ENCODE measurements around the gene HHAT.

Gene HHAT

GRCh38 chr1:210328746-210329503, at the start of gene HHAT:
HHAT (plus strand) TSS chr1:210328902; CDS start chr1:210348976, 20,074 bp downstream.
- Mint-ChIP-seq H3K36me3 (peaks cover 11% of the 10 kb centered on the region), H3K4me1 (peaks cover 37% of the 10 kb centered on the region), H3K4me3 (peak within 1 kb of the TSS; percentile 93), H3K9me3 (no peaks in the 10 kb centered on the region), H3K27ac (peak within 1 kb of the TSS; percentile 97)
- DNase-seq (ENCODE audit: low spot score in 2 of 2): peak; percentile 53 to 83
- ATAC-seq: peak; percentile 43

DNA sequence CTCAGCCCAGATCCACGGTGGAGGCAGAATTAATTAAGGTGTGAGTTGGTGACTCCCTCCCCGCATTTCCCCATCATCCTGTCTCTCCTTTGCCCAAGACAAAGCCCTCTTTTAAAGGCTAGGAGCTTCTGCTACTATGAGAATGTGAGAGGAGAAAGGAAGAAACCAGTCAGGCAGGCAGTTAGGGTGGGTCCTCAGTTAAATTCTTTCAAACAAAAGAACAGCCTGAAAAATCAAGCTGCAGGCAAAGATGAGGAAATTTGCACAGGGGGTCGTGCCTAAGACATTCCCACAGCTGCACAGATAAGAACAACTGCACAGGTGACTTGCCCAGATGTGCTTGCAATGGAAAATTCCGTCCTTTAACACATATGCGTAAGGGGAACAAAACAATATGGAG, 48.5 kb upstream of the HHAT start:
- no peaks in the 10 kb centered on the region for H3K36me3 Mint-ChIP-seq
- H3K27ac Mint-ChIP-seq: no peak overlapping the region
- H3K9me3 Mint-ChIP-seq: peaks cover 18% of the 10 kb centered on the region
- no peaks in the 10 kb centered on the region for H3K4me1 Mint-ChIP-seq
- ATAC-seq: no peak
- no peak overlapping the region for H3K4me3 Mint-ChIP-seq
- no peak for DNase-seq (ENCODE audit: low spot score in 2 of 2)

DNA sequence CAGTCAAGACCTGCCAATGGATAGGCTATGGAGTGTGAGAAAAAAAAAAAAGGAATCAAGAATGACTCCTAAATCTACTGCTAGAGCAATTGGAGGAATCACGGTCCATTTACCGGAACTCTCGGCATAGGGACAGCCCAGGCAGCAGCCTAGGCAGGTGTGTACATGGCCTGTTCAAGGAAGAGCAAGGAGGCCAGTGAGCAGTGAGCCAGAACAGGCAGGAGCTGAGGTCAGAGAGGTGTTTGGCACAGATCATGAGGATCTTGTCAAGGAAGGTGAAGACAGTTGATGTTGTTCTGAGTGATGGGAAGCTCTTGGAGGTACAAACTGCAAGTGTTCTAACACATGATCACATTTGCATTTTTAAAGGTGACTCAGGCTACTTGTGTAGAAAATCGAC, 40.6 kb upstream of the HHAT start:
- no peak for ATAC-seq
- no peak for DNase-seq (ENCODE audit: low spot score in 2 of 2)
- Mint-ChIP-seq H3K4me3 (no peak overlapping the region), H3K27ac (no peak overlapping the region), H3K4me1 (no peaks in the 10 kb centered on the region), H3K9me3 (no peaks in the 10 kb centered on the region), H3K36me3 (no peaks in the 10 kb centered on the region)

- Mint-ChIP-seq H3K4me3 (no peak overlapping the region), H3K9me3 (no peaks in the 10 kb centered on the region), H3K36me3 (no peaks in the 10 kb centered on the region), H3K4me1 (no peaks in the 10 kb centered on the region), H3K27ac (no peak overlapping the region)
- DNase-seq (ENCODE audit: low spot score in 2 of 2) (no peak), ATAC-seq (no peak)
Measured at GRCh38 chr1:210289248-210289647, 39.5 kb upstream of the HHAT start.

- Mint-ChIP-seq H3K36me3 (no peaks in the 10 kb centered on the region), H3K27ac (no peak overlapping the region), H3K4me3 (no peak overlapping the region), H3K4me1 (no peaks in the 10 kb centered on the region), H3K9me3 (no peaks in the 10 kb centered on the region)
- no peak for ATAC-seq
- DNase-seq (ENCODE audit: low spot score in 2 of 2): no peak
Measured at GRCh38 chr1:210291081-210291764, 37.5 kb upstream of the HHAT start.

GRCh38 chr1:210291786-210292230, 36.9 kb upstream of the HHAT start:
- Mint-ChIP-seq H3K4me1 (no peaks in the 10 kb centered on the region), H3K4me3 (peak overlapping the region; percentile 39), H3K36me3 (no peaks in the 10 kb centered on the region), H3K27ac (no peak overlapping the region), H3K9me3 (no peaks in the 10 kb centered on the region)
- ATAC-seq (no peak), DNase-seq (ENCODE audit: low spot score in 2 of 2) (no peak)

GRCh38 chr1:210292231-210292871, 36.4 kb upstream of the HHAT start:
- peak overlapping the region; percentile 39 for H3K4me3 Mint-ChIP-seq
- ATAC-seq: peak; percentile 69

GRCh38 chr1:210293171-210293607, 35.5 kb upstream of the HHAT start:
- H3K4me3 Mint-ChIP-seq: peak overlapping the region; percentile 39
- no peak for DNase-seq (ENCODE audit: low spot score in 2 of 2)

More at GRCh38 chr1:210292231-210292871, 36.4 kb upstream of the HHAT start:
- Mint-ChIP-seq H3K4me1 (no peaks in the 10 kb centered on the region), H3K36me3 (no peaks in the 10 kb centered on the region), H3K9me3 (no peaks in the 10 kb centered on the region), H3K27ac (no peak overlapping the region)
- peak; percentile 20 to 51 for DNase-seq (ENCODE audit: low spot score in 2 of 2)

GRCh38 chr1:210294999-210295745, 33.5 kb upstream of the HHAT start:
- Mint-ChIP-seq H3K36me3 (no peaks in the 10 kb centered on the region), H3K4me1 (no peaks in the 10 kb centered on the region), H3K4me3 (no peak overlapping the region), H3K27ac (no peak overlapping the region), H3K9me3 (no peaks in the 10 kb centered on the region)
- ATAC-seq (no peak), DNase-seq (ENCODE audit: low spot score in 2 of 2) (no peak)

More at GRCh38 chr1:210293171-210293607, 35.5 kb upstream of the HHAT start:
- no peak overlapping the region for H3K27ac Mint-ChIP-seq
- H3K9me3 Mint-ChIP-seq: no peaks in the 10 kb centered on the region
- no peaks in the 10 kb centered on the region for H3K4me1 Mint-ChIP-seq
- no peak for ATAC-seq
- no peaks in the 10 kb centered on the region for H3K36me3 Mint-ChIP-seq

DNA sequence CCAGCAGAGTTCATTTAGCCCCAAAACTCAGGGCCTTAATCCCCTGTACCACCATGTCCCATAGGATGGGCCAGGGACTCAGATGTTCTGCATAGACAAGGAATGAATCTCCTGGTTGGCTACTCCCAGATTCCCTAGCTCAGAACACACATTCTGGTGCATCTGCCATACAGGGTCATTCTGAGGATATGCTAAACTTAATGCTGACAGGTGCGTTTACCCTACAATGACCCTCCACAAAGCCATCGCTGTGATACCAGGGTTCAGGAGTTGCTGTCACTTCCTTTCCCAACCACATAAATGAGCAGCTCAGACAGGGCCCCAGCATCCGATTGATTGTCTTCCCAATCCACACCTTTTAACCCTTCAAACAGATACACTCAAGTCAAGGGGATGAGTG, 32.0 kb upstream of the HHAT start:
- no peaks in the 10 kb centered on the region for H3K4me1 Mint-ChIP-seq
- no peaks in the 10 kb centered on the region for H3K36me3 Mint-ChIP-seq
- H3K4me3 Mint-ChIP-seq: no peak overlapping the region
- H3K9me3 Mint-ChIP-seq: no peaks in the 10 kb centered on the region
- H3K27ac Mint-ChIP-seq: no peak overlapping the region
- ATAC-seq (no peak), DNase-seq (ENCODE audit: low spot score in 2 of 2) (no peak)

DNA sequence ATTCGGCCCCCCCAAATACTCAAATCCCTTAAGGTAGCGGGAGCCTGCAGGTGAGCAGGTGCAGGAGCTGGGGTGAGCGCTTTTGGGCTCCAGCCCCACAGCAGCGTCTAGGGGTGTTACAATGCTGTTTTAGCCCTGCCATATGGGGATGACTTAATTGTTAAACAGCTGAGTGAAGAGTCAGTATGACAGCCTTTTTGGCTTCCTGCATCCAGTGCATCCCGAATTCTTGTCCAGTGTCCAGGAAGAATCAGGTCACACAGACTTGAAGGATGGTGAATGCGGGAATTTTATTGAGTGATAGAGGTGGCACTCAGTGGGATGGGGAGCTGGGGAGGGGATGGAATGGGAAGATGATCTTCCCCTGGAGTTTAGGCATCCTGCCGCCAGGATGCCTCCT, 30.4 kb upstream of the HHAT start:
- no peak overlapping the region for H3K27ac Mint-ChIP-seq
- H3K9me3 Mint-ChIP-seq: no peaks in the 10 kb centered on the region
- DNase-seq (ENCODE audit: low spot score in 2 of 2) (no peak), ATAC-seq (no peak)
- H3K4me1 Mint-ChIP-seq: no peaks in the 10 kb centered on the region
- no peak overlapping the region for H3K4me3 Mint-ChIP-seq
- H3K36me3 Mint-ChIP-seq: no peaks in the 10 kb centered on the region

- H3K4me1 Mint-ChIP-seq: no peaks in the 10 kb centered on the region
- no peak overlapping the region for H3K27ac Mint-ChIP-seq
- no peaks in the 10 kb centered on the region for H3K36me3 Mint-ChIP-seq
- ATAC-seq: no peak
- no peaks in the 10 kb centered on the region for H3K9me3 Mint-ChIP-seq
- no peak for DNase-seq (ENCODE audit: low spot score in 2 of 2)
- H3K4me3 Mint-ChIP-seq: no peak overlapping the region
Measured at GRCh38 chr1:210298936-210299335, 29.8 kb upstream of the HHAT start.

- Mint-ChIP-seq H3K36me3 (no peaks in the 10 kb centered on the region), H3K4me3 (no peak overlapping the region), H3K9me3 (no peaks in the 10 kb centered on the region), H3K4me1 (no peaks in the 10 kb centered on the region), H3K27ac (no peak overlapping the region)
- no peak for DNase-seq (ENCODE audit: low spot score in 2 of 2)
- ATAC-seq: no peak
Measured at GRCh38 chr1:210299501-210299900, 29.2 kb upstream of the HHAT start.

GRCh38 chr1:210300923-210301614, 27.6 kb upstream of the HHAT start:
- Mint-ChIP-seq H3K4me1 (no peaks in the 10 kb centered on the region), H3K9me3 (no peaks in the 10 kb centered on the region), H3K36me3 (no peaks in the 10 kb centered on the region), H3K4me3 (no peak overlapping the region), H3K27ac (no peak overlapping the region)
- DNase-seq (ENCODE audit: low spot score in 2 of 2) (no peak), ATAC-seq (no peak)

GRCh38 chr1:210301615-210302000, 27.1 kb upstream of the HHAT start:
- ATAC-seq (no peak), DNase-seq (ENCODE audit: low spot score in 2 of 2) (no peak)
- H3K9me3 Mint-ChIP-seq: no peaks in the 10 kb centered on the region
- H3K4me1 Mint-ChIP-seq: no peaks in the 10 kb centered on the region
- no peak overlapping the region for H3K27ac Mint-ChIP-seq
- no peak overlapping the region for H3K4me3 Mint-ChIP-seq
- no peaks in the 10 kb centered on the region for H3K36me3 Mint-ChIP-seq
